Measurements from ENCODE around the gene C14orf132.

- peak; percentile 85 for TF ChIP-seq GATA2 (IDR thresholded peaks at IDR 0.05; ENCODE audit: low read depth, low read length)
- TF ChIP-seq GATA3 (IDR thresholded peaks at IDR 0.05; ENCODE audit: low read depth, low read length): peak; percentile 89
Observed at GRCh38 chr14:96120941-96121340, 81.8 kb downstream of the C14orf132 start.
